GM18517 (cell line): Measurements from ENCODE around the gene TPGS1.

Experiments
- ATAC-seq: cut with Tn5 transposase; IDR thresholded peaks from one replicate; pipeline ENCODE4 v1.9.1; 2021; ENCODE audit warnings: mild to moderate bottlenecking, moderate library complexity; ENCODE audit not compliant: unreplicated experiment

The TPGS1 gene

GRCh38 chr19:566403-566802, 59.1 kb downstream of the TPGS1 start:
- ATAC-seq: no peak

- no peak for ATAC-seq
Measured at GRCh38 chr19:566844-567243, 59.5 kb downstream of the TPGS1 start.

DNA sequence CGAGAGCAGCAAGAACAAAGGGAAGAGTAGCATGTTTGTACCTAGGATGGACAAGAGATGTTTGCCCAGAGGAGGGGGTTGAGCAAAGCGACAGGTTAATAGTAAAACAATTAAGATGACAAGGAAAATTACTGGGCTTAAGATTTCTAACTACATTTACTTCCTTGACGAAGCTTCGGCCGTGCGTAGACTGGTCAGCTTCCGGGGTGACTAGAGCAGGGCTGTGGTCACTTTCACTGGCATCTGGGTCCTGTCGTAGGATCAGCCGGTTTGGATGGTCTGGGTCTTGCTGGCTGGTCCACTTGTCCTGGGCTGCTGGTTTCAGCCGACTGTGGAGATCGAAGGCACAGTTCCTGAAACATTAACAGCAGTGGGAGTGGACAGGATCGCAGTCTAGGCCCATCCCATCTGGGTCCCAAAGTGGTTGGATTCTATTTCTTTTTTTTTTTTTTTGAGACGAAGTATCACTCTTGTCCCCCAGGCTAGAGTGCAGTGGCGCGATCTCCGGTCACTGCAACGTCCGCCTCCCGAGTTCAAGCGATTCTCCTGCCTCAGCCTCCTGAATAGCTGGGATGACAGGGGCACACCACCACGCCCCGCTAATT, 60.1 kb downstream of the TPGS1 start:
- no peak for ATAC-seq
